Lung (tissue), 12 donors: ENCODE data around the gene TNNT3. TPM values are rescaled to one million over a fixed set of nuclear protein-coding genes. Genes with fewer than 3 reads are reported as not detected.

Source experiments
- ATAC-seq: fragments of 200-7000 bp; cut with Tn5 transposase; one replicate; pipeline ENCODE4 v1.9.1; 2020; ENCODE audit warnings: moderate number of reproducible peaks; ENCODE audit not compliant: insufficient read depth, low FRiP score
- DNase-seq, 3 donors: peaks; one replicate each; pipeline ENCODE4 v3.0.0-alpha.2; 2013 to 2017
- H3K27ac ChIP-seq, 2 donors: one replicate each; pipeline ENCODE4 v1.5.1; 2013; ENCODE audit warnings: mild to moderate bottlenecking in 2 of 2, moderate library complexity in 2 of 2, control low read depth in 1 of 2, inconsistent platforms in 1 of 2, low read depth in 1 of 2, low read length in 1 of 2
- H3K27me3 ChIP-seq, 3 donors: one replicate each; pipeline ENCODE4 v1.5.1; 2013; ENCODE audit warnings: low read length in 2 of 3; ENCODE audit not compliant: control insufficient read depth in 3 of 3, insufficient read depth in 3 of 3
- H3K36me3 ChIP-seq, 4 donors: one replicate each; pipeline ENCODE4 v1.5.1; 2013; ENCODE audit warnings: low read length in 4 of 4, mild to moderate bottlenecking in 1 of 4, moderate library complexity in 1 of 4; ENCODE audit not compliant: control insufficient read depth in 4 of 4, insufficient read depth in 4 of 4
- H3K4me1 ChIP-seq, 5 donors: one replicate each; pipeline ENCODE4 v1.5.1; 2013; ENCODE audit warnings: low read length in 5 of 5, mild to moderate bottlenecking in 2 of 5, moderate library complexity in 1 of 5; ENCODE audit not compliant: control insufficient read depth in 5 of 5, insufficient read depth in 5 of 5
- H3K4me3 ChIP-seq: one replicate; pipeline ENCODE4 v1.5.1; 2013; ENCODE audit warnings: mild to moderate bottlenecking, control low read depth, moderate library complexity
- H3K9ac ChIP-seq, 2 donors: one replicate each; pipeline ENCODE4 v1.5.1; 2013; ENCODE audit warnings: low read length in 2 of 2, control low read depth in 1 of 2; ENCODE audit not compliant: insufficient read depth in 1 of 2
- H3K9me3 ChIP-seq, 4 donors: one replicate each; pipeline ENCODE4 v1.5.1; 2013; ENCODE audit warnings: low read length in 3 of 4, mild to moderate bottlenecking in 1 of 4, moderate library complexity in 1 of 4; ENCODE audit not compliant: control insufficient read depth in 4 of 4, insufficient read depth in 3 of 4
- CTCF ChIP-seq: IDR thresholded peaks from 2 replicates; pipeline ENCODE4 v1.5.1; 2012; ENCODE audit warnings: mild to moderate bottlenecking; ENCODE audit errors: control extremely low read depth, extremely low read depth
- WGBS, 2 donors: extraction: QIAGEN DNeasy Blood & Tissue Kit; methylation state at CpG; one replicate each; pipeline ENCODE4 v1.1.7; 2013; 5-methylcytosine and 5-hydroxymethylcytosine counted together
- polyA plus RNA-seq, 2 donors: library from polyadenylated mRNA; stranded (reverse); fragments of 200-250 nt; gene quantifications; one replicate each; pipeline ENCODE4 v1.2.1, GENCODE V29; 2013
- total RNA-seq, 2 donors: library from RNA; depleted of rRNA in 1 of 2; stranded (reverse); fragments of >200 nt in 1 of 2; gene quantifications; one replicate each; pipeline ENCODE4 v1.2.1, GENCODE V29; 2014 to 2021
- donor health status: control.
- donor health status: control.
- donor health status: Bipolar disorder and iron deficiency.
- donor health status: healthy.
- donor health status: DM: yes; HTN: yes; CAD: no.

TNNT3 gene
- total and polyA plus RNA-seq, 4 donors, result 1.6 to 8.0 (median 5.1) TPM

DNA sequence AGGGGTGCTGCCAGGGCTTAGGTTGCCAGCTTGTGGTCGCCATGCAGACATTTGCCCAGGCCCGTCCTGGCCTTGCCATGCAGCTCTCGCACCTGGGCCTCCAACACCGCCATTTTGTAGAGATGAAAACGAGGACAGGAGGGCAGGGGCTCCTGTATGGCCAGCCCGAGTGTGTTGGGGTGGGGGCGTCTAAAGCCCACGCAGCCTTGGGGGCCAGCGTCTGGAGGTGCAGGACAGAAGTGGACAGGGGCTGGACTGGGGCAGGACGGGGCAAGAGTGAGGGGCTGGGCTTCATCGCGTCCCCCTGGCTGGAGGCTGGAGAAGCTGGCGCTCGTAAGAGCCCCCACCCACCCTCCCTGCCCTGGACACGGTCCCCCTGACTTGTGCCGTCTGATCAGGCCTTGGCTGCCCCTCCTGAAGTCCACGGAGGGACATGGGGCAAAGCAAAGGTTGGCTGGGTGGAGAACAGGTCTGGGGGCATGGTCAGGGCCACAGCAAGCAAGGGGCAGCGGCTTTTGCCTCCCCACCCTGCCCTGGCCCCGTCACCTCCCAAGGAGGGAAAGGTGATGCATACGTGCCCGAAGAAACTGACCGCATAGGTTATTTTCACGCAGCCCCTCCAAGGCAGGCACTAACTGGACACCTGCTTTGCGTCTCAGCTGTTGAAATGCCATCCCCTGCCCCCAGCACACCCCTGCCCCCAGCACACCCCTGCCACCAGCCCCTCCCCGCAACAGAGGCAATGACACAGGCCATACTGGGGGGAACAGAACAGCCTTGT lies 815 bp downstream of the TNNT3 start:
- Histone ChIP-seq H3K9ac (no peak overlapping the region), H3K27ac (peak overlapping the region in 1 of 2 donors; percentile 10), H3K9me3 (no peaks in the 10 kb centered on the region), H3K4me3 (no peak overlapping the region), H3K36me3 (no peaks in the 10 kb centered on the region), H3K4me1 (peaks cover 0 to 33% (median 9%) of the 10 kb centered on the region in 5 donors), H3K27me3 (no peaks in the 10 kb centered on the region)
- WGBS, 2 donors, result 91 to 94% methylated on average over 25 of the region's 25 CpGs
- ATAC-seq, result no peak
- TF ChIP-seq CTCF, result no peak
- DNase-seq, result no peak

DNA sequence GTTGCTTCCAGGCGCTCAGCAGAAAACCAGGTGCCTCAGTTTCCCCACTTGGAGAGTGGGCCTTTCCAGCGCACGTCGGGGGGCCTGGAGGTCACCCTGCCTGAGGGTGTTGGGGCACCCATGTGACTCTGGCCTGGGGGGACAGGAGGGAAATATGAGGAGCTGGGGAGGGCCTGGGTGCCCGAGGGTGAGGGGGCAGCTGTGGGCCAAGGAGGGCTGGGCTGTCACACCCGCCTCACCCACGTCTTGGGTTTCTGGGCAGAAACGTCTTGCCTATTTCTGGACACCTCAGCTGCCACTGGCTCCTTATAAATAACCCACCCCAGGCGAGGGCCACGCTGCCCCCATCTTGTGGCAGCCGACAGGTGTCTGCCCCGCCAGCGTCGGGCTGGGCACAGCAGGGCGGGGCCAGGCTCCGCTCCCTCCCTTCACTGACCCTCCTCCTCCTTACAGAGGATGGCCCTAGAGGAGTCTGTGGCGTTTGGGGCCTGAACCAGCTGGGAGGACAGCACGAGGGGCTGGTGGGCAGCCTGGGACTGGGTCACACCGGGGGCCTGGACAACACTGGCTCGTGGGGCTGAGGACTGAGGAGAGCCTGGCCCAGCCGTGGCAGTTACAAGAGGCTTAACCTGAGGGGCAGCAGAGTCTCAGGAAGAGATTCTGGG lies 1.5 kb downstream of the TNNT3 start:
- Histone ChIP-seq H3K4me1 (peaks cover 0 to 33% (median 9%) of the 10 kb centered on the region in 5 donors), H3K27me3 (no peaks in the 10 kb centered on the region), H3K9ac (no peak overlapping the region), H3K4me3 (no peak overlapping the region), H3K27ac (peak overlapping the region in 1 of 2 donors; percentile 2), H3K9me3 (no peaks in the 10 kb centered on the region), H3K36me3 (no peaks in the 10 kb centered on the region)
- no peak for ATAC-seq
- WGBS, 2 donors, result 74 to 87% methylated on average over 19 to 21 of the region's 21 CpGs
- TF ChIP-seq CTCF, result no peak
- DNase-seq, result no peak

GRCh38 chr11:1921574-1922141 lies 2.2 kb downstream of the TNNT3 start:
- Histone ChIP-seq H3K27me3 (no peaks in the 10 kb centered on the region), H3K27ac (peak overlapping the region in 1 of 2 donors; percentile 2), H3K9ac (no peak overlapping the region), H3K4me3 (no peak overlapping the region), H3K4me1 (peaks cover 0 to 34% (median 9%) of the 10 kb centered on the region in 5 donors), H3K9me3 (no peaks in the 10 kb centered on the region), H3K36me3 (no peaks in the 10 kb centered on the region)
- WGBS, 2 donors, result 70 to 84% methylated on average over 18 of the region's 18 CpGs
- no peak for TF ChIP-seq CTCF
- DNase-seq (peak; percentile 56 to 71 (median 67)), ATAC-seq (no peak)
